ENCODE measurements around the gene EXT2. TPM values are rescaled to one million over a fixed set of nuclear protein-coding genes. Genes with fewer than 3 reads are reported as not detected.

The EXT2 gene
- total and polyA plus RNA-seq, 10 of the 15 experiments (the other 5 are each of a cell fraction or from before 2014, with no cell fraction given) = 3.8 to 31.4 (median 17.9) TPM

GRCh38 chr11:44188643-44189042 is 93.2 kb downstream of the EXT2 start:
- intact Hi-C loops (cut with micrococcal nuclease; ENCODE audit: unreplicated experiment) (no loop called here), in situ Hi-C loops (cut with MboI) (no loop called here)
- no peak for DNase-seq (ENCODE audit: low read depth, low spot score)
- Histone ChIP-seq H3K9ac (ENCODE audit: control insufficient read depth, insufficient read depth, low read length) (no peak overlapping the region), H3K4me2 (ENCODE audit: control insufficient read depth, insufficient read depth) (no peak overlapping the region), H3K36me3 (ENCODE audit: control insufficient read depth in 2 of 2, insufficient read depth in 2 of 2, low read length in 1 of 2) (no peaks in the 10 kb centered on the region), H3K27ac (ENCODE audit: control insufficient read depth, insufficient read depth) (no peak overlapping the region), H4K20me1 (ENCODE audit: control insufficient read depth, insufficient read depth) (no peaks in the 10 kb centered on the region), H3K9me3 (replicated peaks; ENCODE audit: control insufficient read depth, insufficient read depth, low read length) (peaks cover 6% of the 10 kb centered on the region; the same call in 2 of the 3 replicates), H2AFZ (ENCODE audit: control insufficient read depth, low read depth, low read length) (no peak overlapping the region), H3K4me1 (ENCODE audit: control insufficient read depth, insufficient read depth, low read length) (no peaks in the 10 kb centered on the region), H3K27me3 (replicated peaks in 1 of 2; ENCODE audit: control insufficient read depth in 2 of 2, insufficient read depth in 2 of 2, low read length in 1 of 2) (no peaks in the 10 kb centered on the region), H3K79me2 (ENCODE audit: control insufficient read depth, insufficient read depth, low read length) (no peaks in the 10 kb centered on the region), H3K4me3 (no peak overlapping the region)
- CTCF ChIA-PET = interaction anchor here (0.7 to 0.8 kb wide), 2 partner anchors 11 to 78 kb away, joined by 3 to 4 read pairs; no protein-coding TSS in a partner anchor
- BruUV-seq (replicated peaks) = no TSS peak
- SMC1A ChIA-PET (ENCODE audit: uncharacterized antibody, unreplicated experiment) = interaction anchor here (0.7 to 1.6 kb wide), 2 partner anchors 11 to 444 kb away, joined by 3 read pairs; no protein-coding TSS in a partner anchor
- RAD21 ChIA-PET (ENCODE audit: unreplicated experiment) = no interaction called here
- 94% methylated on average over 3 of the region's 3 CpGs for WGBS (ENCODE audit: insufficient coverage, insufficient replicate concordance, low lambda C conversion rate, missing lambda C conversion rate)
- ATAC-seq = no peak
- POLR2A ChIA-PET = no interaction called here
- FAIRE-seq = no peak
- TF ChIP-seq SUPT20H (IDR thresholded peaks at IDR 0.05; ENCODE audit: borderline replicate concordance, control insufficient read depth, low read depth, low read length) = no peak
- TF ChIP-seq PRDM15 (CRISPR knock-in tag; IDR thresholded peaks at IDR 0.05) = no peak
- no peak for TF ChIP-seq EZH2 (IDR thresholded peaks at IDR 0.05; ENCODE audit: borderline replicate concordance, control insufficient read depth, low read depth, low read length)
- TF ChIP-seq CBFB (IDR thresholded peaks at IDR 0.05; ENCODE audit: low read depth) = no peak
- no peak for TF ChIP-seq STAT3 (IDR thresholded peaks at IDR 0.05; ENCODE audit: low read depth, low read length)
- TF ChIP-seq BHLHE40 (IDR thresholded peaks at IDR 0.05; ENCODE audit: borderline replicate concordance in 1 of 2, low read depth in 2 of 2, low read length in 1 of 2) = no peak
- no peak for TF ChIP-seq E2F8 (IDR thresholded peaks at IDR 0.05; ENCODE audit: low read depth, partially characterized antibody)
- TF ChIP-seq ZNF24 (IDR thresholded peaks at IDR 0.05) = no peak
- TF ChIP-seq EED (IDR thresholded peaks at IDR 0.05; ENCODE audit: low read depth) = no peak
- TF ChIP-seq SREBF2 (IDR thresholded peaks at IDR 0.05; ENCODE audit: low read length) = no peak
- TF ChIP-seq NFXL1 (IDR thresholded peaks at IDR 0.05; ENCODE audit: borderline replicate concordance) = no peak
- no peak for TF ChIP-seq PAX8 (IDR thresholded peaks at IDR 0.05)
- TF ChIP-seq ZBTB33 (IDR thresholded peaks at IDR 0.05) = no peak
- no peak for TF ChIP-seq PAX5 (IDR thresholded peaks at IDR 0.05; ENCODE audit: borderline replicate concordance, low read depth, low read length)

Measured in GM12878 (cell line).